Fibroblast of the aortic adventitia (primary cell): ENCODE measurements around the gene MARCKS. TPM values are rescaled to one million over a fixed set of nuclear protein-coding genes. Genes with fewer than 3 reads are reported as not detected.

Source experiments
- DNase-seq: peaks from one replicate; pipeline ENCODE4 v3.0.0-alpha.2; 2010; ENCODE audit warnings: low read depth
- H3K4me3 ChIP-seq: 2 replicates; pipeline ENCODE4 v1.5.1; 2011; ENCODE audit warnings: low read depth, mild to moderate bottlenecking, control low read depth, low read length, moderate library complexity
- total RNA-seq: library from RNA; depleted of rRNA; stranded (reverse); fragments of >200 nt; gene quantifications from 2 replicates; pipeline ENCODE4 v1.2.3, GENCODE V29; 2012; ENCODE audit warnings: low replicate concordance
- TF ChIP-seq, protein P1 (sequence below): IDR thresholded peaks from 2 replicates; pipeline ENCODE4 v1.5.1; 2011; ENCODE audit warnings: mild to moderate bottlenecking, low read length, control low read depth, inconsistent platforms; ENCODE audit not compliant: insufficient read depth

MARCKS gene, protein sequence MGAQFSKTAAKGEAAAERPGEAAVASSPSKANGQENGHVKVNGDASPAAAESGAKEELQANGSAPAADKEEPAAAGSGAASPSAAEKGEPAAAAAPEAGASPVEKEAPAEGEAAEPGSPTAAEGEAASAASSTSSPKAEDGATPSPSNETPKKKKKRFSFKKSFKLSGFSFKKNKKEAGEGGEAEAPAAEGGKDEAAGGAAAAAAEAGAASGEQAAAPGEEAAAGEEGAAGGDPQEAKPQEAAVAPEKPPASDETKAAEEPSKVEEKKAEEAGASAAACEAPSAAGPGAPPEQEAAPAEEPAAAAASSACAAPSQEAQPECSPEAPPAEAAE
- total RNA-seq = 122 and 144 TPM in 2 replicates

DNA sequence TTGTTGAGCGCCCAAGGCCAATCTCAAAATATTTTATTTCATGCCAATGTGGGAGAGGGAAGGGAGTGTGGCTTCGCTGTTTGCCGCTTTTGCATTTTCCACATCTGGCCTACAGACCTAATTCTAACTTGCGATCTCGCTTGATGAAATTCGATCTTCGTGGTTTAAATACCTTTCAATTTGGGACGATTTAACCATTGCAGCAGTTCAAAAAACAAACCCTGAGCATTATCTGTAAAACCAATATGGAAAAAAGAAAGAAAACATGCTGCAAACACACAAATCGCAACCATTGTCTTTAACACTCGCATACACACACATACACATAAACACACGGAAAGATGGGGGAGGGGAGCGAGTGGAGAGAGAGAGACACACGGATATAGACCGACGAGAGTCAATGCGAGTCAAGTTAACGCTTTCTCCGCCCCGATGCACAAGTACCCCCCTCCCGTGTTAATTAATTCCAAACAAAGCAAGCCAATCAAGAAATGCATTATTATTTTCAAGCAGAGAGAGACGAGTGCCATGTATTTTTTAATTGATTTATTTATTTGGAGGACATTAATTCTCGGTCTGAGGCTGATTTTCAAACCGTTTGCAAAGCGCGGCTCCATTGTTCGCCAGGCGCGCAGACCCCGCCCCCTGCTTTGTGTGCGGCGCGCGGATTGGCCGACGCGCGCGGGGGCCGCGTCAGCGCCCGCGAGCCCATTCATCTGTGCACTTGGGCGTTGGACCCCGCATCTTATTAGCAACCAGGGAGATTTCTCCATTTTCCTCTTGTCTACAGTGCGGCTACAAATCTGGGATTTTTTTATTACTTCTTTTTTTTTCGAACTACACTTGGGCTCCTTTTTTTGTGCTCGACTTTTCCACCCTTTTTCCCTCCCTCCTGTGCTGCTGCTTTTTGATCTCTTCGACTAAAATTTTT is at the start of gene MARCKS:
Gene MARCKS, plus strand, starts transcription at position 721 of the 931 bp plus-strand sequence. CDS start 401 bp downstream, outside the sequence.
- peak within 1 kb of the TSS; percentile 97 for H3K4me3 ChIP-seq
- DNase-seq = peak; percentile 90
- TF ChIP-seq, protein P1, sequence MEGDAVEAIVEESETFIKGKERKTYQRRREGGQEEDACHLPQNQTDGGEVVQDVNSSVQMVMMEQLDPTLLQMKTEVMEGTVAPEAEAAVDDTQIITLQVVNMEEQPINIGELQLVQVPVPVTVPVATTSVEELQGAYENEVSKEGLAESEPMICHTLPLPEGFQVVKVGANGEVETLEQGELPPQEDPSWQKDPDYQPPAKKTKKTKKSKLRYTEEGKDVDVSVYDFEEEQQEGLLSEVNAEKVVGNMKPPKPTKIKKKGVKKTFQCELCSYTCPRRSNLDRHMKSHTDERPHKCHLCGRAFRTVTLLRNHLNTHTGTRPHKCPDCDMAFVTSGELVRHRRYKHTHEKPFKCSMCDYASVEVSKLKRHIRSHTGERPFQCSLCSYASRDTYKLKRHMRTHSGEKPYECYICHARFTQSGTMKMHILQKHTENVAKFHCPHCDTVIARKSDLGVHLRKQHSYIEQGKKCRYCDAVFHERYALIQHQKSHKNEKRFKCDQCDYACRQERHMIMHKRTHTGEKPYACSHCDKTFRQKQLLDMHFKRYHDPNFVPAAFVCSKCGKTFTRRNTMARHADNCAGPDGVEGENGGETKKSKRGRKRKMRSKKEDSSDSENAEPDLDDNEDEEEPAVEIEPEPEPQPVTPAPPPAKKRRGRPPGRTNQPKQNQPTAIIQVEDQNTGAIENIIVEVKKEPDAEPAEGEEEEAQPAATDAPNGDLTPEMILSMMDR = no peak

DNA sequence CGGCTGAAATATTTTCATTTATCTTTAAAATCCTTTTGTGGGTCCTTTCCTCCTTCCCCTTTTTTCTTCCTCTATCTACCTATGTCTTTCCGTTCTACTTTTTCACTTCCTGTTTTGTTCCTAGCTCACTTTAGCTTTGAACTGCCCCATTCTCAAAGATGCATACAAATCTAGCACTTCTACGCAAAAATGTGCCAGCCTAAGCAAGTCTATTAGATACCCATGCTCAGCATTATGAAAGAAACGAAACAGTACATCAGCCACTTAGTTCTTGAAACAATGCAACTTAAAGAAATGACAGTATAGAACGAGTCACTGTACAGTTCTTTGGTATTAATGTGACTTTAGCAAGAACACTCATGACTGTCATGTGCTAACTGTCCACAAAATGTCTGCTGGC is 47.3 kb upstream of the MARCKS start:
- no peak overlapping the region for H3K4me3 ChIP-seq
- DNase-seq = no peak
- TF ChIP-seq, protein P1 = no peak

DNA sequence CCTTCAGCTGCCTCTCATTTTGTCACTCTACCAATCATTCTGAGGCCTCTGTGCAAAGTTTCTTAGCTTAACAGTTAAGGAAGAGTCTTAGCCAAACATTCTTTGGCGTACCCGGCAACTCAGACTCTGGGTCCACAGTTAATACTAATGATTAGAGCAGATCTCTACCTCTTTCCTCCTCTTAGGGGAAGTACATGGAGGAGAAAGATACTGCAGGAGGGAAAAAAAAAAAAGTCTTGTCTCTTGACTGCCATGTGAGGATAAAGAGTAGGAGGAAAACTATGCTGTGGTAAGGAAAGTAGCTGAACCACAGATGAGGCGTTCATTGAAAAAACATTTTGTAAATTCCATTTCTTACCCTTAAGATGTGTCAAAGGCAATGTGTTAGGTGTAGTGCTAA is 44.0 kb upstream of the MARCKS start:
- DNase-seq = peak; percentile 71
- TF ChIP-seq, protein P1 = no peak
- no peak overlapping the region for H3K4me3 ChIP-seq

DNA sequence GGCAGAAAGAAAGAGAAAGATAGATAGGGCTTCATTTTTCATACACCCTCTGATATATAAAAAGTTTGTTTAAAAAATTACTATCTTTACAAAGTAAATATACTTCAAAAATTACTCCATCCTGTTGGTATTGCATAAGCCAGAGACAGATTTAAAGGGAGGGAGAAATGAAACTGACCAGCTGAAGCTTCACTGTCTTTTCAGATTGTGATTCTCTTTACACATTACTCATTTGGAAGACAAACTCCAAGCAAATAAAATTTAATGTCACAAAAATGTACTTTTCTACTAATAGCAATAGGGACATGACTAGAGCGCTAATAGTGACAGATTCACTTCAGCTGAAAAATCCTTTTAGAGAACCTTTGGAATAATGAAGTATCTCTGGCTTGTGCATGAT is 38.6 kb upstream of the MARCKS start:
- peak; percentile 20 for DNase-seq
- H3K4me3 ChIP-seq = no peak overlapping the region
- TF ChIP-seq, protein P1 = no peak

DNA sequence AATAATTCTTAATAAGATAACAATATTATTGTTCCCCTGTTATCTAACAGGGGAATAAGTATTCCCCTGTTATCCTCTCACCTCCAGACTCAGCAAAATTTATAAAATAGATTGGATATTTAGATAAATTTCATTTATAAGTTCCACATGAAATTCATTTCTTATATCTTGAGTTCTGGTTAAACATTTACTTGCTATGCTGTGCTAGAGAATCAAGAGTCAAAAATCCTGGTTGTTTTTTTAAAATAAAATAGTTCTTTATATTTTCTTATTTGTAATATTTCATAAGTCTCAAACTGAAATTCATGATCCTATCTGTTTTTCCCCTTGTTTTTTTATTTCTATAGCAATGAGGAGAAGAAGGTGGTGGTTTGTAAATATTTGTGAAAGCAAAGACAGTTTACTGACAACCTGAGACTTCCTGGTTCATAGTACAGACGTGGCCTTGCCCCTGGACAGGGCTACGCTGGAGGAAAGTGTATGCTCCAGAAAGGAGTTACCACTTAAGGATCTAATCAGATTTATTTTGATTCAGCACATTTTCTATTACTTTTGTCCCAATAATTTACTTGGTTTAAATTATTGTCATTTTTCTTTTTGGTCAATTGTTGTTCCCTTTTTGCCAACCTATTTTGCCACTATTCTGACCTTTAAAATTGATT is 37.8 kb upstream of the MARCKS start:
- H3K4me3 ChIP-seq = no peak overlapping the region
- TF ChIP-seq, protein P1 = no peak
- DNase-seq = no peak

DNA sequence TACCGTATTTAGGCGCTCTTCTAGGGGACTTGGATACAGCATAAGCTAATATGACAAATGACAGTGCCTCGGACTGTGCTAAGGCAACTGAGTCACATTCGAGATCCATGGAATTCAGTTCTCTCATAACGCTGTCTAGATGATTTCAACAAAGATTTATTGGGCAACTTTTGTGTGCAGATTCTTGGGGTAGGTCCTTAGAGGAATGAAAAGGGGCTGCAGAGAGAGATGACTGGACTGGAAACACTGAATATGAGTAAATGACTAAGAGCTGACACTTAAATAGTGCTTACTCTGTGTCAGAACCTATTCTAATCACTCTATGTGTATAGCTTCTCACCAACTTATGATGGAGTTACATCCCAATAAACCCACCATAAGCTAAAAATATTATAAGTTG is 36.4 kb upstream of the MARCKS start:
- TF ChIP-seq, protein P1 = no peak
- no peak overlapping the region for H3K4me3 ChIP-seq
- DNase-seq = no peak
